HG02588 (cell line): ENCODE measurements around the gene FNDC3B.

Experiments used
- ATAC-seq: cut with Tn5 transposase; IDR thresholded peaks from one replicate; pipeline ENCODE4 v1.9.1; 2021; ENCODE audit warnings: mild to moderate bottlenecking, moderate library complexity; ENCODE audit not compliant: unreplicated experiment

Gene FNDC3B

GRCh38 chr3:172277151-172277652 is 237.8 kb downstream of the FNDC3B start:
- no peak for ATAC-seq

- ATAC-seq = no peak
These were observed 239.8 kb downstream of the FNDC3B start for GRCh38 chr3:172279191-172279640.

GRCh38 chr3:172279974-172280373 is 240.6 kb downstream of the FNDC3B start:
- no peak for ATAC-seq

- no peak for ATAC-seq
These were observed 241.2 kb downstream of the FNDC3B start for GRCh38 chr3:172280406-172281051.

- ATAC-seq = no peak
These were observed 242.5 kb downstream of the FNDC3B start for GRCh38 chr3:172281884-172282283.

- ATAC-seq = no peak
These were observed 243.5 kb downstream of the FNDC3B start for GRCh38 chr3:172282850-172283249.

GRCh38 chr3:172283841-172284357 is 244.5 kb downstream of the FNDC3B start:
- ATAC-seq = no peak

- no peak for ATAC-seq
These were observed 246.5 kb downstream of the FNDC3B start for GRCh38 chr3:172285844-172286243.

- no peak for ATAC-seq
These were observed 247.3 kb downstream of the FNDC3B start for GRCh38 chr3:172286548-172287148.

- ATAC-seq = no peak
These were observed 248.6 kb downstream of the FNDC3B start for GRCh38 chr3:172287937-172288477.

- ATAC-seq = no peak
These were observed 249.3 kb downstream of the FNDC3B start for GRCh38 chr3:172288651-172289050.

GRCh38 chr3:172289583-172289982 is 250.2 kb downstream of the FNDC3B start:
- ATAC-seq = no peak

- ATAC-seq = no peak
These were observed 251.1 kb downstream of the FNDC3B start for GRCh38 chr3:172290457-172290856.

GRCh38 chr3:172291650-172292049 is 252.3 kb downstream of the FNDC3B start:
- ATAC-seq = no peak

GRCh38 chr3:172292422-172292821 is 253.0 kb downstream of the FNDC3B start:
- ATAC-seq = no peak

- ATAC-seq = no peak
These were observed 253.7 kb downstream of the FNDC3B start for GRCh38 chr3:172293093-172293492.

GRCh38 chr3:172294223-172294806 is 254.9 kb downstream of the FNDC3B start:
- no peak for ATAC-seq

GRCh38 chr3:172296248-172296974 is 257.0 kb downstream of the FNDC3B start:
- no peak for ATAC-seq

GRCh38 chr3:172296975-172297332 is 257.6 kb downstream of the FNDC3B start:
- ATAC-seq = no peak

GRCh38 chr3:172298247-172298646 is 258.9 kb downstream of the FNDC3B start:
- ATAC-seq = no peak

GRCh38 chr3:172300187-172300586 is 260.8 kb downstream of the FNDC3B start:
- ATAC-seq = no peak
